Fibroblast of the conjunctiva (primary cell): ENCODE data around the gene ELP5.

Source experiments
- DNase-seq: peaks from one replicate; pipeline ENCODE4 v3.0.0-alpha.2; 2010; ENCODE audit warnings: low read depth

The ELP5 gene

GRCh38 chr17:7285679-7286078, 33.7 kb downstream of the ELP5 start:
- DNase-seq: no peak

- no peak for DNase-seq
Observed at GRCh38 chr17:7289256-7290032, 37.4 kb downstream of the ELP5 start.

GRCh38 chr17:7290166-7290565, 38.2 kb downstream of the ELP5 start:
- DNase-seq: no peak

DNA sequence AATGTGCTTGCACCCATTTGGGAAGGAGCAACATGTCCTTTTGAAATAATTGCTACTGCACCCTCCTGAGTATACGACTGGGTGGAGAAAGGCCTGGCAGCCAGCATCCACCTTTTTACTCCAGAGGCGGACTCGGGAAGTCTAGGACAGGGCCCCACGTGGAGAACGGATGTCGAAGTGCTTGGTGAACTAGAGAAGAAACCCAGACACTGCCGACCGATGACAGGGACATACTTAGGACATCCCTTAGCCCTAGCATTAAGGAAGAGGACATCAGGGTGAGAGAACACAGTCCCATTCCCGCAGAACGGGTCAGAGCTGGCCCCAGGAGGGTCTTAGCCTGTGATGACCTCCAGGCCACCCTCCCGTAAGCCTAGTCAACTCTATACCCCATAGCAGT, 38.7 kb downstream of the ELP5 start:
- no peak for DNase-seq

- DNase-seq: no peak
Observed at GRCh38 chr17:7292194-7292593, 40.2 kb downstream of the ELP5 start.

DNA sequence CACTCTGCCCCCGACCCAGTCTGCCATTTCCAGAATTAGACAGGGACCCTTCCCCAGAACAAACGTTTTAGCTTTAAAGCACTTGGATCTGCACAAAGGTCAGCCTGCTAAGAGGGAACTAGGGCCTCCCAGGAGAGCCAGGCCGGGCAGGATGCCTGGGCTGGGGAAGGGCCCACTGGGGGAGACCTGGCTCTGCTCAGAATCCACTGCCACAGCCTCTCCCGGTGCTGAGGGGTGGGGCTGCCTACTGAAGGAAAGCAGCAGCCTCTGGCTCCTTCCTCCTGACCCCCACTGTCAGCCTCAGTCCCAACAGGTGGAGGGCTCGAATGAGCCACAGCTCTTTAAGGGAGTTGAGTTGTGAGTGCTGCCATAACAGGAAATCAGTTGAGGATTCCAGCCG, 40.7 kb downstream of the ELP5 start:
- no peak for DNase-seq

DNA sequence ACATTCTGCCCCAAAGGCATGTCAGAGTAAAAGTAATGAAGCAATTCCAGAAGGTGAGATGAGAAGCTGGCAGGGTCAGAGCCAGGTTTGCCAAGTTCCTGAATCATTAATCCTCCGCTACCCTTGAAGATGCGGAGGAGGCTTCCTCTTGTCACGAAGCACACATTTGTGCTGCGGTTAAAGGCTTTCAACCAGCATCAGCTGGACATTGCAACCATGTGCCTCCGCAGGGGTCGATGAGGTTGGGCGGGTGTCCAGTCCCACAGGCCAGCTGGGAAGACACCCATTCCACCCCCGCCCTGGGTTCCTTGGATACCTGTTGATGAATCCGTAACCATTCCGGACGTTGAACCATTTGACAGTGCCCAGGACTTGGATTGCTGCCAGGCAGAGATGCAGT, 41.1 kb downstream of the ELP5 start:
- no peak for DNase-seq

DNA sequence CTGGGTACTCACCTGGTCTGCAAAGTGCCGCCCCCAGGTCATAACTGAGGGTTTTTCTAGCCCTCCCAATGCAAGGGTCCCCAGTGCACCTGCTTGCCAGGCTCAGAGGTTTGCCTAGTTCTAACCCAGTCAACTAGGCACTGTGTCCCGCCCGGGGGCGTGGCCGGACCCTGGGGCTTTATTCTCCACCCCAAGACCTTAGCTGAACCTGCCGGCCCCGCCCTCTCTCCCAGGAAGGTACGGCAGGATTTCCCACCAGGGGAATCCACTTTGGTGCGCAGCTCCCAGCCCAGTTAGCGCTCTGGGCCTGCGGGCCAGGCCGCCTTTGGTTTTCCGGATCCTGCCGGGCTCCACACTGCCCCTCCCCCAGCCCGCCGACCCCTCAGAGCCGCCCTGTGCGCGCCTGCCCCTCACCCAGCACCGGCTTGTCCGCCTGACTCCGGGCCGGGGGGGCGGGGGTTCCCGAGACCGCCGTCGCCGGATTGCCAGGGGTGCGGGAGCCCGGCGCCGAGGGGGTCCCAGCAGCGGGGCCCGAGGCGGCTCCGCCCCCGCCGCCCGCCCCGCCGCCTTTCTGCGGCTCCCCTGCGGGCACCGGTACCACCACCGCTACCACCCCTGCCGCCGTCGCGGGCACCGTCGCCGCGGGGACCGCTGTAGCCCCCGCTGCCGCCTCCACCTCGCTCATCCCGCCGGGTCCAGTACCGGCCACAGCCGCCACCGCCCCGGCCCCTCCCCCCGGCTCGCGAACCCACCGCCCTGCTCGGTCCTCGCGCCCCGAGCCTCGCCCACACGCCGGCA, 42.0 kb downstream of the ELP5 start:
- no peak for DNase-seq

DNA sequence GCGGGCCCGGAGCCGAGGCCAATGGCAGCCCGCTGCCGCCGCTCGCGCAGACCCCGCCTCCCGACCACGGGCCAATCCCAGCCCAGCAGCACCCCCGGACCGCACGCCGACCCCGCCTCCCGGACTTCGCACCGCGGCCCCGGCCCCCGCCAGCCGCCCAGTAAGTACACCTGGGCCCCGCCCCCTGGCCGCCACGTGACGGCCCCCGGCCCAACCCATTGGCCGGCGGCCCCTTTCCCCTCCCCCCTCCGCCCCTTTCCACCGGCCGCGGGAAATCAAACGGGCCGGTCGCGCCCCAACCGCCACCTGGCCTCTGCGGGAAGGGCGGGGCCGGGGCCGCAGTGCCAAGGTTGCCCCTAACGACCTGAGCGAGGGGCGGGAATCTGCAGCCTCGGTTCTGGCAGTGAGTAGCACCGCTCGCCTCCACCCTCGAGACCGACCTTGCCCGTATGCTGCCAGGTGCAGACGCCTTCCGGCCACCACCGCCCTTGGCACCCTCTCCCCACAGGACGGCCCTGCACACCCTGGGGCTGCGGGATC, 42.7 kb downstream of the ELP5 start, which contains the start of gene YBX2:
YBX2 (minus strand) TSS at position 26 of the 540 bp plus-strand sequence. CDS start 139 bp downstream, outside the sequence.
- DNase-seq: no peak

GRCh38 chr17:7295230-7296180, 43.5 kb downstream of the ELP5 start:
- no peak for DNase-seq

DNA sequence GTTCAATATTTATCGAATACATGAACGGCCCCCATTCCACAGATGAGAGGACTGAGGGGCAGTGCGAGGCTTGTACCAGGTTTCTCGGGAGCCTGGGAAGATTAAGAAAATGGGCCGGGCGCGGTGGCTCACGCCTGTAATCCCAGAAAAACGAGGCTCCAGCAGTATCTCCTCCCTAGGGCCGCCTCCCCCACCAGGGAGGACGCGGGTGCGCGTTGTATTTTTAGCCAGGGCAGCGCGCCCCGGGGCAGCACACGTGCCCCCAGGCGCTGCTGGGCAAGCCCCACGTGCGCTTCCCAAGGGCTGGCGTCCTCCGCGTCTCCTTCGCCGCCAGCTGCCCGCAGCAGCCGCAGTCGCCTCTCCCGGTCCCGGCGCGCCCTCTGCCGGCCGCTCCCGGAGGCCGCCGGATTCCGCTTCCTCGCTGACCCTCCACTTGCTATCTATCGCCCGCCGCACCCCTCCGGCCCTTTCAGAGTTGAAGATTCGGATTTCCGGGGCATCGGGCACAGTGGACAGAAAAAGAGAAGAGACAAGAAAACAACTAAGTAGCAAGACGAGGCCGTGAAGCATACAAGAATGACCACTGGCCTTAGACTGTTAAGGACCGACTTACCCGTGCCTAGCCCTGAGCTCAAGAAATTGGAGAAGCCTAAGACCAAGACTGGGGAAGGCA, 44.3 kb downstream of the ELP5 start:
- peak; percentile 54 for DNase-seq

GRCh38 chr17:7304179-7304578, 52.2 kb downstream of the ELP5 start:
- DNase-seq: no peak

DNA sequence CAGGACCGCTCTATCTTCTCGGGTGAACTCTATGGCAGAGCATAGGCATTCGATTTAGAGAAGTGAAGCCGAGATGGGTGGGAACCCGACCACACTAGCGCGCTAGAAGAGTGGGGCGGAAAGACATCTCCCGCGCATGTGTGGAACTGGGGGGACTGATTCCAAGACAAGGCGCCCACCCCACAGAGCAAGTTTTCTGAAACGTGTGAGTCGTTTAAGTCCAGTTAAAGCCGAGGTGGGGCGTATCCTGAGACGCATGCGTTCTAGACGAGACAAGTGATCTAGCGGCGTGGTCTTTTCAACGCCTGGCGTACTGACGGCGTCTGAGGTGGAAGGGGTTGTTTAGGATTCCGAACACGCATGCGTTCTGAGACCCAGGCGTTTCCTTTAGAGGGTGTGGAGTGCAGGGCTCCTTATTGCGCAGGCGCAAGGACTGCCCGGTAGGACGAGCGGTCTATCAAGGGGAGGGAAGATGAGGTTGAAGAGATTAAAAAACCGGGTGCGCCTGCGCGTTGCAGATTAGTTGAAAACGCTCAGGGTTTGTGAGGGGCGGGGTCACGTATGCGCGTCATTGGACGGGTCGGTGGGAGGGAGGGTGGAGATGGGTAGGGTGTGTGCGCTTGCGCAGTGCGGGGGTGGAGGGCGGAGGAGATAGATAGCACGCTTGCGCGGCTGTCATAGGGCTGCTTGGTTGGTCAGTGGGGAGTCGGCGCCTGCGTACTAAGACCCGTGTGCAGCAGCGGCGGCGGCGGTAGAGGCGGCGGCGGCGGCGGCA, 55.1 kb downstream of the ELP5 start, which contains the start of gene EIF5A:
EIF5A (plus strand) TSS at position 718 of the 775 bp plus-strand sequence. CDS start 2,008 bp downstream, outside the sequence.
- DNase-seq: peak; percentile 100

DNA sequence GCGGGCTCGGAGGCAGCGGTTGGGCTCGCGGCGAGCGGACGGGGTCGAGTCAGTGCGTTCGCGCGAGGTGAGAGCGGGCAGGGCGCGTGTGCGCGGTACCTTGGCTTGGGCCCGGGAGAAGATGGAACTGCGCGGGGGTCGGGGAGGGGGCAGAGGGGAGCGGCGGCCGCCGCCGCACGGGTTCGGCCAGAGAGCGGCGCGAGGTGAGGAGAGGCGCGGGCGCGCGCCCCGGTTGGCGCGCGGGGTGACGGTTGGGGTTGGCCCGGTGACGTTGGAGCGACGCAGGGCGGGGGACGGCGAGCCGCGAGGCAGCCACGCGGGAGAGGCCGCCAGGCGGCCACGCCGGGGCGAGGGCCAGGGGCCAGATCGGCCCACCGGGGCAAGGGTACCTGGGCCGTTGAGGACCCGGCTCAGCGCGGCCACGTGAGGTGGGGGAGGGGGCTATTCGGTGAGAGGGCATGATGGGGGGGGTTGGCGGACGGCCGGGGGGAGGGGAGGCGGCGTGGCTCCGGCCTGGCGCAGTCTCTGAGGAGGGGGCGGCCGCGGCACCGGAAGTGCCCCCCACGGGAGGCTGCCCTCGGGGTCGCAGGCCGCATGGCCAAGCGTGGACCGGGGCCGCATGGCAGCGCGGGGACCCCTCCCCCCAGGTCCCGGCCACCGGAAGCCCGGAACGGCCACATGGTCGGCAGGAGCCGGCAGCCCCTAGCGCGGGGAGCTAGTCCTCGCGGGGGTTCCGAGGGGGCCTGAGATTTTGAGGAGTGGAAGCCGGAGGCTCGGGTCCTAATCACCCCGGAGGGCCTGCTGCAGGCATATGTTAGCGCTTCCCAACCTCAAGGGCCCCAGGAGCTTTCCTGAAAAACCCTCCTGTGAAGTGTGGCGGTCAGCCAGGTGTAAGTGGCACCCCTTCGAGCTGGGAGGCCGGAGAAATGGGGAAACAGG, 55.9 kb downstream of the ELP5 start:
- DNase-seq: no peak

GRCh38 chr17:7308625-7309433, 56.8 kb downstream of the ELP5 start:
- peak; percentile 54 for DNase-seq
